B cell (primary cell): Measurements from ENCODE around the gene FMR1NB. TPM values are rescaled to one million over a fixed set of nuclear protein-coding genes. Genes with fewer than 3 reads are reported as not detected.

Experiments used
- ATAC-seq: fragments of 200-7000 bp; cut with Tn5 transposase; one replicate; pipeline ENCODE4 v1.10.0; 2021; ENCODE audit warnings: low read depth, mild to moderate bottlenecking, moderate number of reproducible peaks, moderate library complexity
- CTCF ChIA-PET: fragments of 350-600 bp; sonication (Branson Sonifier 250); formaldehyde crosslinking; loops from one replicate; lab custom pipeline; 2021; ENCODE audit warnings: antibody characterized with exemption, inconsistent platforms; lab: Charles Lee
- POLR2A ChIA-PET: fragments of 350-600 bp; sonication (Branson Sonifier 250); formaldehyde crosslinking; loops from one replicate; lab custom pipeline; 2021; ENCODE audit warnings: antibody characterized with exemption; lab: Charles Lee
- DNase-seq: peaks from one replicate; pipeline ENCODE4 v3.0.0; 2013
- H2AFZ ChIP-seq: 2 replicates; pipeline ENCODE4 v1.6.1; 2012; ENCODE audit warnings: mild to moderate bottlenecking, low read depth, low read length; ENCODE audit not compliant: insufficient read depth, poor library complexity, severe bottlenecking
- H3K27ac ChIP-seq, 2 donors: 1 replicate in 1 of 2; 2 replicates in 1 of 2; pipeline ENCODE4 v1.5.1; 2012 to 2013; ENCODE audit warnings: low read length in 2 of 2, mild to moderate bottlenecking in 2 of 2, moderate library complexity in 1 of 2
- H3K27me3 ChIP-seq, 4 experiments: fragments of 200-600 bp in 1 of 4; sonication (generic) in 1 of 4; replicated peaks in 1 of 4; 1 replicate in 2 of 4; 2 replicates in 2 of 4; pipeline versions ENCODE4 v1.6.1 to v1.7.0; 2013 to 2016; ENCODE audit warnings: low read length in 3 of 4, mild to moderate bottlenecking in 2 of 4, mixed read lengths in 1 of 4, moderate library complexity in 1 of 4; ENCODE audit not compliant: insufficient read depth in 4 of 4, control insufficient read depth in 3 of 4; ENCODE audit errors: control extremely low read depth in 1 of 4
- H3K36me3 ChIP-seq, 2 experiments: replicated peaks in 1 of 2; 1 replicate in 1 of 2; 2 replicates in 1 of 2; pipeline versions ENCODE4 v1.6.1 to v1.7.1; 2013; ENCODE audit warnings: low read length in 1 of 2; ENCODE audit not compliant: insufficient read depth in 2 of 2, control insufficient read depth in 1 of 2; ENCODE audit errors: control extremely low read depth in 1 of 2, extremely low read depth in 1 of 2
- H3K4me1 ChIP-seq, 2 donors: fragments of 200-600 bp in 1 of 2; sonication (generic) in 1 of 2; 1 replicate in 1 of 2; 2 replicates in 1 of 2; pipeline versions ENCODE4 v1.5.1 to v1.6.1; 2013 to 2017; ENCODE audit warnings: low read length in 2 of 2; ENCODE audit not compliant: control insufficient read depth in 2 of 2, insufficient read depth in 2 of 2
- H3K4me2 ChIP-seq: replicated peaks from 2 replicates; pipeline ENCODE3; 2012; ENCODE audit warnings: mild to moderate bottlenecking, low read depth, low read length; ENCODE audit not compliant: poor library complexity, severe bottlenecking
- H3K4me3 ChIP-seq, 5 experiments: fragments of 200-600 bp in 1 of 5; sonication (generic) in 1 of 5; 1 replicate in 3 of 5; 2 replicates in 2 of 5; pipeline versions ENCODE4 v1.5.1 to v1.7.0; 2011 to 2016; ENCODE audit warnings: low read length in 4 of 5, mild to moderate bottlenecking in 4 of 5, low read depth in 2 of 5, control low read depth in 1 of 5, moderate library complexity in 1 of 5; ENCODE audit not compliant: insufficient read depth in 1 of 5; ENCODE audit errors: control extremely low read depth in 1 of 5, extremely low read depth in 1 of 5
- H3K79me2 ChIP-seq: fragments of 200-600 bp; sonication (generic); one replicate; pipeline ENCODE4 v1.6.0; 2016; ENCODE audit warnings: low read length; ENCODE audit not compliant: control insufficient read depth, insufficient read depth
- H3K9ac ChIP-seq: fragments of 200-600 bp; sonication (generic); 2 replicates; pipeline ENCODE4 v1.6.1; 2017; ENCODE audit warnings: mild to moderate bottlenecking, low read length, moderate library complexity
- H3K9me3 ChIP-seq, 3 donors: one replicate each; pipeline versions ENCODE4 v1.6.1 to v1.7.1; 2013; ENCODE audit warnings: low read length in 2 of 3; ENCODE audit not compliant: control insufficient read depth in 2 of 3, insufficient read depth in 1 of 3; ENCODE audit errors: control extremely low read depth in 1 of 3
- H4K20me1 ChIP-seq: 2 replicates; pipeline ENCODE4 v1.6.0; 2012; ENCODE audit warnings: mild to moderate bottlenecking, low read length; ENCODE audit not compliant: insufficient read depth, control insufficient read depth, poor library complexity, severe bottlenecking
- H3K27ac Mint-ChIP-seq: one replicate; pipeline ENCODE4 v1.8.0; 2021; ENCODE audit warnings: mixed read lengths
- H3K27me3 Mint-ChIP-seq: one replicate; pipeline ENCODE4 v1.8.0; 2021; ENCODE audit warnings: mixed read lengths
- H3K4me1 Mint-ChIP-seq: one replicate; pipeline ENCODE4 v1.8.0; 2021; ENCODE audit warnings: mixed read lengths
- H3K4me3 Mint-ChIP-seq: one replicate; pipeline ENCODE4 v1.8.0; 2021; ENCODE audit warnings: mixed read lengths
- H3K9me3 Mint-ChIP-seq: one replicate; pipeline ENCODE4 v1.8.0; 2022; ENCODE audit warnings: mixed read lengths; ENCODE audit not compliant: insufficient read depth
- CTCF ChIP-seq: fragments of 200-600 bp; IDR thresholded peaks from one replicate; pipeline ENCODE4 v1.8.0; 2022; ENCODE audit warnings: antibody characterized with exemption, mild to moderate bottlenecking
- EZH2 ChIP-seq: IDR thresholded peaks from 2 replicates; pipeline ENCODE4 v1.6.1; 2012; ENCODE audit warnings: borderline replicate concordance, low read depth, mild to moderate bottlenecking, moderate library complexity, low read length; ENCODE audit not compliant: insufficient read depth, poor library complexity, severe bottlenecking
- WGBS: methylation state at CpG from one replicate; pipeline ENCODE4 v1.1.5; 2013; ENCODE audit warnings: missing lambda C conversion rate; ENCODE audit not compliant: insufficient coverage; 5-methylcytosine and 5-hydroxymethylcytosine counted together
- intact Hi-C: fragments of 100-400 bp; cut with micrococcal nuclease; formaldehyde crosslinking; loops from one replicate; pipeline ENCODE4 v1.10.0; 2022
- polyA plus RNA-seq: library from polyadenylated mRNA; depleted of rRNA; stranded (reverse); fragments of >200 nt; gene quantifications from 2 replicates; pipeline ENCODE4 v1.2.3, GENCODE V29; 2012
- small RNA-seq: library from RNA; depleted of rRNA; stranded (forward); fragments of <200 nt; gene quantifications from one replicate; pipeline ENCODE3, GENCODE V24; 2012; ENCODE audit warnings: low replicate concordance, low read depth; ENCODE audit not compliant: insufficient read length
- total RNA-seq, 2 donors: library from RNA; stranded (reverse); fragments of 120-200 nt in 1 of 2; gene quantifications; 1 replicate in 1 of 2; 2 replicates in 1 of 2; pipeline versions ENCODE4 v1.2.3 to v1.2.4, GENCODE V29; 2013 to 2022

Gene FMR1NB
- total and polyA plus RNA-seq, 2 donors (not counting 1 experiment from before 2014, with no cell fraction given): not detected

- Mint-ChIP-seq H3K4me3 (no peak overlapping the region), H3K9me3 (no peaks in the 10 kb centered on the region), H3K27ac (no peak overlapping the region), H3K27me3 (no peaks in the 10 kb centered on the region), H3K4me1 (peaks cover 9% of the 10 kb centered on the region)
- Histone ChIP-seq H3K4me2 (no peak overlapping the region), H3K79me2 (no peaks in the 10 kb centered on the region), H3K27me3 (no peaks in the 10 kb centered on the region), H3K27ac (no peak overlapping the region), H3K9ac (no peak overlapping the region), H3K4me1 (peaks cover 0 to 5% of the 10 kb centered on the region in 2 donors), H4K20me1 (no peaks in the 10 kb centered on the region), H3K4me3 (no peak overlapping the region), H2AFZ (no peak overlapping the region), H3K36me3 (no peaks in the 10 kb centered on the region), H3K9me3 (peaks cover 0 to 2% (median 0%) of the 10 kb centered on the region in 3 donors)
- TF ChIP-seq EZH2 (no peak), CTCF (no peak)
- CTCF ChIA-PET: no interaction called here
- ATAC-seq: no peak
- DNase-seq: no peak
- WGBS: no CpG with 5 or more reads among the region's 1 CpG
- POLR2A ChIA-PET: no interaction called here
- intact Hi-C loops: no loop called here
Observed at GRCh38 chrX:148070504-148070877, 89.4 kb downstream of the FMR1NB start.

Small RNA genes lying within 50 kb of the gene (small RNA-seq; reads per million reads assigned to genes)
- gene RNA5SP524: not detected

Other genes starting within 250 kb of the FMR1NB start
- 92.7 and 105 TPM in 2 replicates for gene FMR1, start 69.4 kb upstream of the FMR1NB start, total RNA-seq
- 19.1 and 48.1 TPM in 2 replicates for gene FMR1, start 69.4 kb upstream of the FMR1NB start, polyA plus RNA-seq